ENCODE data around the gene ENPP1.

GRCh38 chr6:131885237-131885636 lies 77.4 kb downstream of the ENPP1 start:
- TF ChIP-seq POLR2A (IDR thresholded peaks at IDR 0.05; ENCODE audit: low read depth, low read length) (no peak), POLR2AphosphoS5 (IDR thresholded peaks at IDR 0.05; ENCODE audit: low read depth, low read length) (no peak)
